HCT116 (cell line): Measurements from ENCODE around the gene PAGE4. TPM values are rescaled to one million over a fixed set of nuclear protein-coding genes. Genes with fewer than 3 reads are reported as not detected.

Experiments used
- ATAC-seq: fragments of 200-7000 bp; cut with Tn5 transposase; 2 replicates; pipeline ENCODE4 v1.9.1; 2020; ENCODE audit warnings: mild to moderate bottlenecking, moderate library complexity
- BruUV-seq: library from RNA; stranded (reverse); fragments of 400-500 nt; replicated peaks from 2 replicates; lab custom pipeline; 2021; lab: Mats Ljungman, UMichigan
- CTCF ChIA-PET: fragments of 300-600 bp; sonication (Branson Sonifier 250); formaldehyde crosslinking; loops from one replicate; lab custom pipeline; 2021; ENCODE audit warnings: antibody characterized with exemption; lab: Charles Lee
- POLR2A ChIA-PET: fragments of 300-600, 350-600 bp; sonication (Branson Sonifier 250); formaldehyde crosslinking; loops from one replicate; lab custom pipeline; 2021; ENCODE audit warnings: antibody characterized with exemption; lab: Charles Lee
- RAD21 ChIA-PET, 2 experiments: fragments of 300-600 bp; sonication (Branson Sonifier 250); formaldehyde crosslinking; loops; one replicate each; lab custom pipeline; 2023; ENCODE audit warnings: low total read pairs in 2 of 2; ENCODE audit not compliant: uncharacterized antibody in 2 of 2, unreplicated experiment in 2 of 2, low non-redundant PET in 1 of 2; lab: Charles Lee
- DNase-seq: peaks from one replicate; pipeline ENCODE4 v3.0.0-alpha.2; 2010; ENCODE audit warnings: low read depth, low spot score
- H2AFZ ChIP-seq: fragments of 200-600 bp; shearing (Covaris generic), sonication (generic); 2 replicates; pipeline ENCODE4 v1.6.1; 2017; ENCODE audit warnings: low read depth, mixed run types, mixed read lengths, antibody characterized with exemption, low read length; ENCODE audit not compliant: poor library complexity, severe bottlenecking
- H3K27ac ChIP-seq: 2 replicates; pipeline ENCODE4 v1.5.1; 2012; ENCODE audit warnings: low read depth, low read length
- H3K27me3 ChIP-seq: fragments of 200-600 bp; sonication (generic); 2 replicates; pipeline ENCODE4 v1.6.1; 2016; ENCODE audit warnings: mixed run types, low read length, mixed read lengths; ENCODE audit not compliant: insufficient read depth
- H3K36me3 ChIP-seq, 2 experiments: fragments of 200-500 bp in 1 of 2; fragments of 200-600 bp in 1 of 2; sonication (Bioruptor generic) in 1 of 2; sonication (generic) in 1 of 2; 2 replicates each; pipeline versions ENCODE4 v1.5.1 to v1.6.1; 2014 to 2016; ENCODE audit warnings: low read length in 2 of 2, inconsistent platforms in 1 of 2, mixed read lengths in 1 of 2, mixed run types in 1 of 2; ENCODE audit not compliant: insufficient read depth in 2 of 2, control insufficient read depth in 1 of 2
- H3K4me1 ChIP-seq, 2 experiments: fragments of 200-600 bp in 1 of 2; sonication (generic) in 1 of 2; 2 replicates each; pipeline versions ENCODE4 v1.5.1 to v1.6.1; 2012 to 2017; ENCODE audit warnings: low read length in 2 of 2, inconsistent platforms in 1 of 2, mild to moderate bottlenecking in 1 of 2, mixed read lengths in 1 of 2, mixed run types in 1 of 2, moderate library complexity in 1 of 2; ENCODE audit not compliant: insufficient read depth in 2 of 2, control insufficient read depth in 1 of 2
- H3K4me2 ChIP-seq: fragments of 200-600 bp; sonication (generic); 2 replicates; pipeline ENCODE4 v1.6.1; 2017; ENCODE audit warnings: mixed run types, low read length, mixed read lengths
- H3K4me3 ChIP-seq, 2 experiments: fragments of 200-600 bp in 1 of 2; sonication (generic) in 1 of 2; replicated peaks in 1 of 2; 2 replicates each; pipeline ENCODE4 v1.5.1; 2011 to 2016; ENCODE audit warnings: low read length in 2 of 2, control low read depth in 1 of 2, low read depth in 1 of 2, mild to moderate bottlenecking in 1 of 2, mixed read lengths in 1 of 2, mixed run types in 1 of 2
- H3K79me2 ChIP-seq: fragments of 200-600 bp; sonication (generic); 2 replicates; pipeline ENCODE4 v1.6.1; 2017; ENCODE audit warnings: mild to moderate bottlenecking, mixed run types, low read length, moderate library complexity, mixed read lengths; ENCODE audit not compliant: insufficient read depth
- H3K9ac ChIP-seq: fragments of 200-600 bp; sonication (generic); 2 replicates; pipeline ENCODE4 v1.6.1; 2016; ENCODE audit warnings: low read length, mixed read lengths
- H3K9me2 ChIP-seq: fragments of 200-600 bp; sonication (generic), shearing (Covaris generic); 2 replicates; pipeline ENCODE4 v1.6.1; 2017; ENCODE audit warnings: mixed run types, mild to moderate bottlenecking, moderate library complexity; ENCODE audit not compliant: insufficient read depth
- H3K9me3 ChIP-seq, 2 experiments: fragments of 200-500 bp in 1 of 2; fragments of 200-600 bp in 1 of 2; sonication (Bioruptor generic) in 1 of 2; sonication (generic) in 1 of 2; 2 replicates each; pipeline ENCODE4 v1.6.1; 2014 to 2017; ENCODE audit warnings: low read length in 2 of 2, mixed read lengths in 2 of 2, inconsistent platforms in 1 of 2, low read depth in 1 of 2, mild to moderate bottlenecking in 1 of 2, mixed run types in 1 of 2, moderate library complexity in 1 of 2; ENCODE audit not compliant: control insufficient read depth in 1 of 2, insufficient read depth in 1 of 2
- H4K20me1 ChIP-seq: fragments of 200-600 bp; sonication (generic), shearing (Covaris generic); 2 replicates; pipeline ENCODE4 v1.6.1; 2017; ENCODE audit warnings: mixed run types, mild to moderate bottlenecking, moderate library complexity; ENCODE audit not compliant: insufficient read depth
- ATF3 ChIP-seq: IDR thresholded peaks from 2 replicates; pipeline ENCODE4 v1.6.1; 2012
- CTCF ChIP-seq, 3 experiments: fragments of 200-600 bp in 1 of 3; sonication (generic) in 1 of 3; IDR thresholded peaks in 2 of 3; conservative IDR thresholded peaks in 1 of 3; 2 replicates each; pipeline ENCODE4 v1.5.1; 2012 to 2017; ENCODE audit warnings: low read depth in 2 of 3, low read length in 2 of 3, antibody characterized with exemption in 1 of 3, borderline replicate concordance in 1 of 3, control low read depth in 1 of 3, mild to moderate bottlenecking in 1 of 3, mixed read lengths in 1 of 3, mixed run types in 1 of 3, moderate library complexity in 1 of 3; ENCODE audit not compliant: insufficient read depth in 1 of 3
- EGR1 ChIP-seq: IDR thresholded peaks from 2 replicates; pipeline ENCODE4 v1.6.1; 2012; ENCODE audit warnings: low read depth
- EZH2phosphoT487 ChIP-seq: fragments of 200-600 bp; IDR thresholded peaks from 2 replicates; pipeline ENCODE4 v1.6.1; 2018; ENCODE audit warnings: antibody characterized with exemption, borderline replicate concordance
- FOSL1 ChIP-seq: IDR thresholded peaks from 2 replicates; pipeline ENCODE4 v1.6.1; 2012; ENCODE audit warnings: low read depth
- POLR2AphosphoS5 ChIP-seq: IDR thresholded peaks from 2 replicates; pipeline ENCODE4 v1.6.1; 2011; ENCODE audit warnings: mild to moderate bottlenecking, low read depth, low read length, moderate library complexity
- SRF ChIP-seq: IDR thresholded peaks from 2 replicates; pipeline ENCODE4 v1.6.1; 2012; ENCODE audit warnings: low read depth
- TCF7L2 ChIP-seq: IDR thresholded peaks from 2 replicates; pipeline ENCODE4 v1.7.0; 2011; ENCODE audit warnings: borderline replicate concordance, inconsistent platforms; ENCODE audit not compliant: insufficient read depth, insufficient read length; ENCODE audit errors: extremely low read depth
- YY1 ChIP-seq: IDR thresholded peaks from 2 replicates; pipeline ENCODE4 v1.6.1; 2011; ENCODE audit warnings: low read length, low read depth, moderate library complexity, mild to moderate bottlenecking; ENCODE audit not compliant: insufficient replicate concordance; ENCODE audit errors: extremely low read depth
- ZFX ChIP-seq: fragments of 450-650 bp; IDR thresholded peaks from 2 replicates; pipeline ENCODE4 v1.6.1; 2017
- ZNF274 ChIP-seq: fragments of 200-500 bp; sonication (Bioruptor generic); IDR thresholded peaks from 2 replicates; pipeline ENCODE4 v1.6.1; 2014; ENCODE audit warnings: mild to moderate bottlenecking, low read depth, low read length, inconsistent platforms
- intact Hi-C: fragments of 100-400 bp; cut with micrococcal nuclease; formaldehyde crosslinking; loops from 2 replicates; pipeline ENCODE4 v1.10.0; 2022
- total RNA-seq: library from RNA; stranded (reverse); gene quantifications from one replicate; pipeline ENCODE4 v1.2.1, GENCODE V29; 2021; ENCODE audit not compliant: unreplicated experiment

Gene PAGE4
- total RNA-seq, 1 experiment from 2014 or later, result not detected

GRCh38 chrX:49845701-49846403, 16.7 kb downstream of the PAGE4 start:
- no TSS peak for BruUV-seq
- ATAC-seq (no peak), DNase-seq (no peak)
- RAD21 ChIA-PET, result no interaction called here
- no peak overlapping the region for H3K4me2 ChIP-seq
- CTCF ChIA-PET, result no interaction called here
- no peaks in the 10 kb centered on the region for H3K9me2 ChIP-seq
- no peak for TF ChIP-seq EGR1
- TF ChIP-seq YY1, result no peak
- TF ChIP-seq ATF3, result no peak
- TF ChIP-seq ZFX, result no peak
- TF ChIP-seq ZNF274, result no peak
- no peak for TF ChIP-seq TCF7L2
- no peak for TF ChIP-seq POLR2AphosphoS5
- no peak for TF ChIP-seq SRF
- no peak for TF ChIP-seq EZH2phosphoT487
- no peak for TF ChIP-seq FOSL1
- no peak for TF ChIP-seq CTCF (IDR thresholded peaks at IDR 0.05 in 2 of 3, conservative IDR thresholded peaks at IDR 0.05 in 1 of 3; ENCODE audit: borderline replicate concordance in 1 of 3, insufficient read depth in 1 of 3, low read depth in 2 of 3, low read length in 2 of 3)
- intact Hi-C loops, result no loop called here
- no peak overlapping the region for H3K4me3 ChIP-seq
- H3K79me2 ChIP-seq, result no peaks in the 10 kb centered on the region
- no peaks in the 10 kb centered on the region for H3K4me1 ChIP-seq
- no peaks in the 10 kb centered on the region for H3K27me3 ChIP-seq
- no peak overlapping the region for H3K9ac ChIP-seq
- no peak overlapping the region for H3K27ac ChIP-seq
- no peaks in the 10 kb centered on the region for H3K9me3 ChIP-seq
- H4K20me1 ChIP-seq, result no peaks in the 10 kb centered on the region
- no peaks in the 10 kb centered on the region for H3K36me3 ChIP-seq
- H2AFZ ChIP-seq, result no peak overlapping the region
- POLR2A ChIA-PET, result no interaction called here
